Endothelial cell of umbilical vein (primary cell): ENCODE data around the gene NIN. TPM values are rescaled to one million over a fixed set of nuclear protein-coding genes. Genes with fewer than 3 reads are reported as not detected.

Source experiments
- BruUV-seq: library from RNA; stranded (reverse); fragments of 400-500 nt; replicated peaks from 2 replicates; lab custom pipeline; 2021; lab: Mats Ljungman, UMichigan
- CTCF ChIA-PET: fragments of 300-600, 350-600 bp; sonication (Branson Sonifier 250); formaldehyde crosslinking; loops from one replicate; lab custom pipeline; 2021; ENCODE audit warnings: antibody characterized with exemption, inconsistent platforms; lab: Charles Lee
- POLR2A ChIA-PET: fragments of 300-600, 350-600 bp; sonication (Branson Sonifier 250); formaldehyde crosslinking; loops from one replicate; lab custom pipeline; 2021; ENCODE audit warnings: antibody characterized with exemption, inconsistent platforms; lab: Charles Lee
- DNase-seq: peaks from one replicate; pipeline ENCODE4 v3.0.0-alpha.2; 2011; ENCODE audit warnings: low read depth, low spot score
- FAIRE-seq: peaks from 2 replicates; lab custom pipeline; 2011; peaks lifted over from hg19 to GRCh38; lab: Jason Lieb, UNC
- H2AFZ ChIP-seq: 2 replicates; pipeline ENCODE4 v1.6.0; 2012; ENCODE audit warnings: low read depth, low read length, control low read depth, inconsistent platforms
- H3K27ac ChIP-seq: 2 replicates; pipeline ENCODE4 v1.5.1; 2011; ENCODE audit warnings: low read depth, mild to moderate bottlenecking, control low read depth, low read length, moderate library complexity; ENCODE audit not compliant: insufficient read depth
- H3K27me3 ChIP-seq, 2 experiments: 2 replicates each; pipeline versions ENCODE4 v1.6.0 to v1.6.1; 2011; ENCODE audit warnings: low read length in 2 of 2, mixed read lengths in 1 of 2; ENCODE audit not compliant: control insufficient read depth in 2 of 2, insufficient read depth in 2 of 2
- H3K36me3 ChIP-seq, 2 experiments: 2 replicates in 1 of 2; 3 replicates in 1 of 2; pipeline ENCODE4 v1.5.1; 2011; ENCODE audit warnings: low read length in 2 of 2, mild to moderate bottlenecking in 1 of 2, moderate library complexity in 1 of 2; ENCODE audit not compliant: control insufficient read depth in 2 of 2, insufficient read depth in 2 of 2; ENCODE audit errors: extremely low read depth in 1 of 2
- H3K4me1 ChIP-seq: 3 replicates; pipeline ENCODE4 v1.5.1; 2011; ENCODE audit warnings: mild to moderate bottlenecking, low read length; ENCODE audit not compliant: control insufficient read depth, insufficient read depth; ENCODE audit errors: extremely low read depth
- H3K4me2 ChIP-seq: 2 replicates; pipeline ENCODE4 v1.6.1; 2011; ENCODE audit warnings: low read length, control low read depth, mixed read lengths; ENCODE audit not compliant: insufficient read depth
- H3K4me3 ChIP-seq, 3 experiments: fragments of 200-600 bp in 1 of 3; sonication (generic), shearing (Covaris generic) in 1 of 3; replicated peaks in 1 of 3; 2 replicates each; pipeline ENCODE4 v1.5.1; 2011 to 2016; ENCODE audit warnings: control low read depth in 3 of 3, low read length in 3 of 3, mild to moderate bottlenecking in 2 of 3, inconsistent platforms in 1 of 3, low read depth in 1 of 3, moderate library complexity in 1 of 3; ENCODE audit not compliant: insufficient read depth in 1 of 3
- H3K79me2 ChIP-seq: 2 replicates; pipeline ENCODE4 v1.6.0; 2012; ENCODE audit warnings: low read length, inconsistent platforms; ENCODE audit not compliant: control insufficient read depth, insufficient read depth
- H3K9ac ChIP-seq: replicated peaks from 2 replicates; pipeline ENCODE3; 2011; ENCODE audit warnings: low read length, control low read depth; ENCODE audit not compliant: insufficient read depth; ENCODE audit errors: extremely low read depth
- H3K9me1 ChIP-seq: replicated peaks from 3 replicates; pipeline ENCODE4 v1.6.0; 2011; ENCODE audit warnings: mild to moderate bottlenecking, low read length; ENCODE audit not compliant: control insufficient read depth, insufficient read depth; ENCODE audit errors: extremely low read depth
- H3K9me3 ChIP-seq: replicated peaks from 2 replicates; pipeline ENCODE4 v1.5.1; 2012; ENCODE audit warnings: low read length, inconsistent platforms; ENCODE audit not compliant: control insufficient read depth, insufficient read depth
- H4K20me1 ChIP-seq: replicated peaks from 2 replicates; pipeline ENCODE3; 2011; ENCODE audit warnings: mild to moderate bottlenecking, low read length; ENCODE audit not compliant: control insufficient read depth, insufficient read depth; ENCODE audit errors: extremely low read depth
- EZH2 ChIP-seq: IDR thresholded peaks from 2 replicates; pipeline ENCODE4 v1.6.1; 2012; ENCODE audit warnings: borderline replicate concordance, low read depth, mild to moderate bottlenecking, moderate library complexity, low read length, inconsistent platforms; ENCODE audit not compliant: severe bottlenecking
- FOS ChIP-seq: IDR thresholded peaks from 2 replicates; pipeline ENCODE4 v1.6.1; 2011; ENCODE audit warnings: mild to moderate bottlenecking, low read length, moderate library complexity, borderline replicate concordance; ENCODE audit not compliant: insufficient read depth
- GATA2 ChIP-seq: IDR thresholded peaks from 2 replicates; pipeline ENCODE4 v1.7.0; 2011; ENCODE audit warnings: low read depth, mild to moderate bottlenecking, moderate library complexity, mixed read lengths, low read length; ENCODE audit not compliant: insufficient read length, insufficient read depth
- JUN ChIP-seq: IDR thresholded peaks from 2 replicates; pipeline ENCODE4 v1.6.1; 2011; ENCODE audit warnings: borderline replicate concordance, low read depth; ENCODE audit not compliant: insufficient read length, insufficient read depth
- MYC ChIP-seq: IDR thresholded peaks from one replicate; pipeline ENCODE4 v1.6.1; 2011; ENCODE audit warnings: mild to moderate bottlenecking, low read depth, low read length
- POLR2A ChIP-seq: IDR thresholded peaks from 2 replicates; pipeline ENCODE4 v1.6.1; 2012; ENCODE audit warnings: low read depth, mild to moderate bottlenecking, control low read depth, low read length
- POLR2AphosphoS5 ChIP-seq: IDR thresholded peaks from 2 replicates; pipeline ENCODE4 v1.6.1; 2012; ENCODE audit warnings: low read depth, mild to moderate bottlenecking, control low read depth, low read length, moderate library complexity; ENCODE audit not compliant: insufficient read depth
- dilution Hi-C: fragments of 300-500 bp; cut with MboI; formaldehyde crosslinking; loops from one replicate; pipeline ENCODE4 v1.15.0; 2019; ENCODE audit warnings: low sequenced_read_pairs; ENCODE audit not compliant: extremely low pct_ligation_motif_present
- intact Hi-C: fragments of 100-400 bp; cut with micrococcal nuclease; formaldehyde crosslinking; loops from one replicate; pipeline ENCODE4 v1.10.0; 2022
- polyA plus RNA-seq, 4 experiments: library from polyadenylated mRNA; depleted of rRNA in 3 of 4; stranded (reverse) in 3 of 4; unstranded in 1 of 4; fragments of >200 nt; gene quantifications; 2 replicates each; pipeline versions ENCODE4 v1.2.1 to v1.2.3, GENCODE V29; 2011 to 2012; ENCODE audit warnings: missing spikeins in 1 of 4
- total RNA-seq: library from RNA; stranded (reverse); gene quantifications from 2 replicates; pipeline ENCODE4 v1.2.3, GENCODE V29; 2021
- TF ChIP-seq, protein P1 (sequence below): IDR thresholded peaks from 2 replicates; pipeline ENCODE4 v1.6.1; 2011; ENCODE audit not compliant: insufficient read depth, insufficient read length
- TF ChIP-seq, protein P2 (sequence below), 2 donors: IDR thresholded peaks; 1 replicate in 1 of 2; 2 replicates in 1 of 2; pipeline ENCODE4 v1.5.1; 2011; ENCODE audit warnings: low read length in 2 of 2, mild to moderate bottlenecking in 2 of 2, moderate library complexity in 2 of 2, control low read depth in 1 of 2, inconsistent platforms in 1 of 2, low read depth in 1 of 2; ENCODE audit not compliant: insufficient read depth in 1 of 2; ENCODE audit errors: extremely low read depth in 1 of 2

The NIN gene
- total and polyA plus RNA-seq, 2 donors (not counting 3 experiments of a cell fraction or from before 2014, with no cell fraction given), result 7.1 to 76.3 TPM

DNA sequence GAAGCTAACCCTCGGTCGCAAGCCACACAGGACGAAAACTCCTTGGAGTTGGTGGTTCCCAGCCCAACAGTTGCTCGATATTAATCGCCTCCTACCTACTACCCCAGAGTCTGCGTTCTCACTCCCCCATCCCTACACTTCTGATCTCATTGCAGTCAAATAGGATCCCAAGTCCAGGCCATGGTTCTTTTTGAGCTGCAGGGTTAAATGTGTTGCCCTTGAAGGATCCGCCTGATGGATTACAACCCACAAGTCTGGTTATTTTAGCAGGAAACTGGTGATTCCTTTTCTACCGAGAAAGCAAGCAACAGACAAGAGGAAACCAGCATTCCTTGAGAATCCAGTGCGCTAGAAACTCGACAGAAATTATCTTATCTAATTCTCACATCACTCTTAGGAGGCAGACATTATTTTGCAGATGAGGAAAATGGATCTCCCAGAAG lies 785 bp upstream of the NIN start:
- FAIRE-seq (peak; percentile 37), DNase-seq (no peak)
- intact Hi-C loops, result loop anchor here (1.0 to 10.0 kb wide), 4 partner anchors 15 to 517 kb away; partner anchors contain the start of genes DMAC2L and L2HGDH
- H3K4me2 ChIP-seq, result peak overlapping the region; percentile 49
- H3K4me3 ChIP-seq, result peak overlapping the region; percentile 64 to 92 (median 67)
- H3K27me3 ChIP-seq, result no peaks in the 10 kb centered on the region
- dilution Hi-C loops, result no loop called here
- no peaks in the 10 kb centered on the region for H3K9me3 ChIP-seq
- H4K20me1 ChIP-seq, result peaks cover 8% of the 10 kb centered on the region
- H3K36me3 ChIP-seq, result peaks cover 0 to under 1% of the 10 kb centered on the region in 2 experiments
- H3K9me1 ChIP-seq, result no peaks in the 10 kb centered on the region
- peak overlapping the region; percentile 98 for H2AFZ ChIP-seq
- TF ChIP-seq, protein P1, sequence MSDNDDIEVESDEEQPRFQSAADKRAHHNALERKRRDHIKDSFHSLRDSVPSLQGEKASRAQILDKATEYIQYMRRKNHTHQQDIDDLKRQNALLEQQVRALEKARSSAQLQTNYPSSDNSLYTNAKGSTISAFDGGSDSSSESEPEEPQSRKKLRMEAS, result no peak
- no peak for TF ChIP-seq MYC
- no peak for TF ChIP-seq EZH2
- no peak for TF ChIP-seq POLR2A
- no peak for TF ChIP-seq JUN
- TF ChIP-seq, protein P2, sequence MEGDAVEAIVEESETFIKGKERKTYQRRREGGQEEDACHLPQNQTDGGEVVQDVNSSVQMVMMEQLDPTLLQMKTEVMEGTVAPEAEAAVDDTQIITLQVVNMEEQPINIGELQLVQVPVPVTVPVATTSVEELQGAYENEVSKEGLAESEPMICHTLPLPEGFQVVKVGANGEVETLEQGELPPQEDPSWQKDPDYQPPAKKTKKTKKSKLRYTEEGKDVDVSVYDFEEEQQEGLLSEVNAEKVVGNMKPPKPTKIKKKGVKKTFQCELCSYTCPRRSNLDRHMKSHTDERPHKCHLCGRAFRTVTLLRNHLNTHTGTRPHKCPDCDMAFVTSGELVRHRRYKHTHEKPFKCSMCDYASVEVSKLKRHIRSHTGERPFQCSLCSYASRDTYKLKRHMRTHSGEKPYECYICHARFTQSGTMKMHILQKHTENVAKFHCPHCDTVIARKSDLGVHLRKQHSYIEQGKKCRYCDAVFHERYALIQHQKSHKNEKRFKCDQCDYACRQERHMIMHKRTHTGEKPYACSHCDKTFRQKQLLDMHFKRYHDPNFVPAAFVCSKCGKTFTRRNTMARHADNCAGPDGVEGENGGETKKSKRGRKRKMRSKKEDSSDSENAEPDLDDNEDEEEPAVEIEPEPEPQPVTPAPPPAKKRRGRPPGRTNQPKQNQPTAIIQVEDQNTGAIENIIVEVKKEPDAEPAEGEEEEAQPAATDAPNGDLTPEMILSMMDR (IDR thresholded peaks at IDR 0.05; ENCODE audit: extremely low read depth in 1 of 2, insufficient read depth in 1 of 2, low read depth in 1 of 2, low read length in 2 of 2), result no peak
- TF ChIP-seq FOS, result no peak
- no peak for TF ChIP-seq GATA2
- no peak for TF ChIP-seq POLR2AphosphoS5
- CTCF ChIA-PET, result interaction anchor here (1.0 to 7.5 kb wide), 3 partner anchors 27 to 69 kb away, joined by 3 to 72 read pairs (median 3); no protein-coding TSS in a partner anchor
- no TSS peak for BruUV-seq
- POLR2A ChIA-PET, result interaction anchor here (0.6 kb wide), 1 partner anchor 117 kb away, joined by 3 read pairs; no protein-coding TSS in a partner anchor
- H3K9ac ChIP-seq, result no peak overlapping the region
- H3K4me1 ChIP-seq, result peaks cover 20% of the 10 kb centered on the region
- H3K79me2 ChIP-seq, result peaks cover 33% of the 10 kb centered on the region
- no peak overlapping the region for H3K27ac ChIP-seq
